HCT116 (cell line): ENCODE results near the gene PDE4D. TPM values are rescaled to one million over a fixed set of nuclear protein-coding genes. Genes with fewer than 3 reads are reported as not detected.

ENCODE experiments used
- ATAC-seq: fragments of 200-7000 bp; cut with Tn5 transposase; 2 replicates; pipeline ENCODE4 v1.9.1; 2020; ENCODE audit warnings: mild to moderate bottlenecking, moderate library complexity
- BruUV-seq: library from RNA; stranded (reverse); fragments of 400-500 nt; replicated peaks from 2 replicates; lab custom pipeline; 2021; lab: Mats Ljungman, UMichigan
- CTCF ChIA-PET: fragments of 300-600 bp; sonication (Branson Sonifier 250); formaldehyde crosslinking; loops from one replicate; lab custom pipeline; 2021; ENCODE audit warnings: antibody characterized with exemption; lab: Charles Lee
- POLR2A ChIA-PET: fragments of 300-600, 350-600 bp; sonication (Branson Sonifier 250); formaldehyde crosslinking; loops from one replicate; lab custom pipeline; 2021; ENCODE audit warnings: antibody characterized with exemption; lab: Charles Lee
- RAD21 ChIA-PET, 2 experiments: fragments of 300-600 bp; sonication (Branson Sonifier 250); formaldehyde crosslinking; loops; one replicate each; lab custom pipeline; 2023; ENCODE audit warnings: low total read pairs in 2 of 2; ENCODE audit not compliant: uncharacterized antibody in 2 of 2, unreplicated experiment in 2 of 2, low non-redundant PET in 1 of 2; lab: Charles Lee
- DNase-seq: peaks from one replicate; pipeline ENCODE4 v3.0.0-alpha.2; 2010; ENCODE audit warnings: low read depth, low spot score
- H2AFZ ChIP-seq: fragments of 200-600 bp; shearing (Covaris generic), sonication (generic); 2 replicates; pipeline ENCODE4 v1.6.1; 2017; ENCODE audit warnings: low read depth, mixed run types, mixed read lengths, antibody characterized with exemption, low read length; ENCODE audit not compliant: poor library complexity, severe bottlenecking
- H3K27ac ChIP-seq: 2 replicates; pipeline ENCODE4 v1.5.1; 2012; ENCODE audit warnings: low read depth, low read length
- H3K27me3 ChIP-seq: fragments of 200-600 bp; sonication (generic); 2 replicates; pipeline ENCODE4 v1.6.1; 2016; ENCODE audit warnings: mixed run types, low read length, mixed read lengths; ENCODE audit not compliant: insufficient read depth
- H3K36me3 ChIP-seq, 2 experiments: fragments of 200-500 bp in 1 of 2; fragments of 200-600 bp in 1 of 2; sonication (Bioruptor generic) in 1 of 2; sonication (generic) in 1 of 2; 2 replicates each; pipeline versions ENCODE4 v1.5.1 to v1.6.1; 2014 to 2016; ENCODE audit warnings: low read length in 2 of 2, inconsistent platforms in 1 of 2, mixed read lengths in 1 of 2, mixed run types in 1 of 2; ENCODE audit not compliant: insufficient read depth in 2 of 2, control insufficient read depth in 1 of 2
- H3K4me1 ChIP-seq, 2 experiments: fragments of 200-600 bp in 1 of 2; sonication (generic) in 1 of 2; 2 replicates each; pipeline versions ENCODE4 v1.5.1 to v1.6.1; 2012 to 2017; ENCODE audit warnings: low read length in 2 of 2, inconsistent platforms in 1 of 2, mild to moderate bottlenecking in 1 of 2, mixed read lengths in 1 of 2, mixed run types in 1 of 2, moderate library complexity in 1 of 2; ENCODE audit not compliant: insufficient read depth in 2 of 2, control insufficient read depth in 1 of 2
- H3K4me2 ChIP-seq: fragments of 200-600 bp; sonication (generic); 2 replicates; pipeline ENCODE4 v1.6.1; 2017; ENCODE audit warnings: mixed run types, low read length, mixed read lengths
- H3K4me3 ChIP-seq, 2 experiments: fragments of 200-600 bp in 1 of 2; sonication (generic) in 1 of 2; replicated peaks in 1 of 2; 2 replicates each; pipeline ENCODE4 v1.5.1; 2011 to 2016; ENCODE audit warnings: low read length in 2 of 2, control low read depth in 1 of 2, low read depth in 1 of 2, mild to moderate bottlenecking in 1 of 2, mixed read lengths in 1 of 2, mixed run types in 1 of 2
- H3K79me2 ChIP-seq: fragments of 200-600 bp; sonication (generic); 2 replicates; pipeline ENCODE4 v1.6.1; 2017; ENCODE audit warnings: mild to moderate bottlenecking, mixed run types, low read length, moderate library complexity, mixed read lengths; ENCODE audit not compliant: insufficient read depth
- H3K9ac ChIP-seq: fragments of 200-600 bp; sonication (generic); 2 replicates; pipeline ENCODE4 v1.6.1; 2016; ENCODE audit warnings: low read length, mixed read lengths
- H3K9me2 ChIP-seq: fragments of 200-600 bp; sonication (generic), shearing (Covaris generic); 2 replicates; pipeline ENCODE4 v1.6.1; 2017; ENCODE audit warnings: mixed run types, mild to moderate bottlenecking, moderate library complexity; ENCODE audit not compliant: insufficient read depth
- H3K9me3 ChIP-seq, 2 experiments: fragments of 200-500 bp in 1 of 2; fragments of 200-600 bp in 1 of 2; sonication (Bioruptor generic) in 1 of 2; sonication (generic) in 1 of 2; 2 replicates each; pipeline ENCODE4 v1.6.1; 2014 to 2017; ENCODE audit warnings: low read length in 2 of 2, mixed read lengths in 2 of 2, inconsistent platforms in 1 of 2, low read depth in 1 of 2, mild to moderate bottlenecking in 1 of 2, mixed run types in 1 of 2, moderate library complexity in 1 of 2; ENCODE audit not compliant: control insufficient read depth in 1 of 2, insufficient read depth in 1 of 2
- H4K20me1 ChIP-seq: fragments of 200-600 bp; sonication (generic), shearing (Covaris generic); 2 replicates; pipeline ENCODE4 v1.6.1; 2017; ENCODE audit warnings: mixed run types, mild to moderate bottlenecking, moderate library complexity; ENCODE audit not compliant: insufficient read depth
- CBX3 ChIP-seq: IDR thresholded peaks from 2 replicates; pipeline ENCODE4 v1.6.1; 2012; ENCODE audit warnings: low read depth
- EZH2 ChIP-seq: fragments of 200-600 bp; sonication (generic); IDR thresholded peaks from 2 replicates; pipeline ENCODE4 v1.6.1; 2017; ENCODE audit warnings: antibody characterized with exemption, mixed run types
- JUND ChIP-seq: IDR thresholded peaks from 2 replicates; pipeline ENCODE4 v1.6.1; 2012
- RAD21 ChIP-seq: IDR thresholded peaks from 2 replicates; pipeline ENCODE4 v1.6.1; 2012; ENCODE audit warnings: low read depth, mild to moderate bottlenecking
- SIN3A ChIP-seq: IDR thresholded peaks from 2 replicates; pipeline ENCODE4 v1.6.1; 2012; ENCODE audit warnings: low read depth
- SRF ChIP-seq: IDR thresholded peaks from 2 replicates; pipeline ENCODE4 v1.6.1; 2012; ENCODE audit warnings: low read depth
- TCF7L2 ChIP-seq: IDR thresholded peaks from 2 replicates; pipeline ENCODE4 v1.7.0; 2011; ENCODE audit warnings: borderline replicate concordance, inconsistent platforms; ENCODE audit not compliant: insufficient read depth, insufficient read length; ENCODE audit errors: extremely low read depth
- YY1 ChIP-seq: IDR thresholded peaks from 2 replicates; pipeline ENCODE4 v1.6.1; 2011; ENCODE audit warnings: low read length, low read depth, moderate library complexity, mild to moderate bottlenecking; ENCODE audit not compliant: insufficient replicate concordance; ENCODE audit errors: extremely low read depth
- ZBTB33 ChIP-seq: IDR thresholded peaks from 2 replicates; pipeline ENCODE4 v1.6.1; 2011; ENCODE audit warnings: mild to moderate bottlenecking, low read length, moderate library complexity; ENCODE audit not compliant: insufficient replicate concordance; ENCODE audit errors: extremely low read depth
- intact Hi-C: fragments of 100-400 bp; cut with micrococcal nuclease; formaldehyde crosslinking; loops from 2 replicates; pipeline ENCODE4 v1.10.0; 2022
- total RNA-seq: library from RNA; stranded (reverse); gene quantifications from one replicate; pipeline ENCODE4 v1.2.1, GENCODE V29; 2021; ENCODE audit not compliant: unreplicated experiment

Gene PDE4D
- total RNA-seq, 1 experiment from 2014 or later, result 1.1 TPM

- TF ChIP-seq ZBTB33 (no peak), RAD21 (peak; percentile 57), SRF (no peak), SIN3A (no peak), TCF7L2 (no peak), CBX3 (no peak), JUND (no peak)
These were observed 220.0 kb downstream of the PDE4D start (continued) for GRCh38 chr5:59673438-59674058.

GRCh38 chr5:59666440-59667068 is 227.0 kb downstream of the PDE4D start:
- DNase-seq (no peak), ATAC-seq (no peak)
- no peaks in the 10 kb centered on the region for H3K27me3 ChIP-seq
- H3K36me3 ChIP-seq, result no peaks in the 10 kb centered on the region
- no peaks in the 10 kb centered on the region for H3K4me1 ChIP-seq
- no peaks in the 10 kb centered on the region for H4K20me1 ChIP-seq
- H3K27ac ChIP-seq, result no peak overlapping the region
- intact Hi-C loops, result no loop called here
- no peaks in the 10 kb centered on the region for H3K9me2 ChIP-seq
- CTCF ChIA-PET, result interaction anchor here (1.2 kb wide), 1 partner anchor 161 kb away, joined by 11 read pairs; no protein-coding TSS in a partner anchor
- H3K4me3 ChIP-seq, result no peak overlapping the region
- no peak overlapping the region for H3K4me2 ChIP-seq
- POLR2A ChIA-PET, result no interaction called here
- BruUV-seq, result no TSS peak
- no peaks in the 10 kb centered on the region for H3K79me2 ChIP-seq
- H3K9ac ChIP-seq, result no peak overlapping the region
- TF ChIP-seq EZH2 (no peak), YY1 (no peak)
- RAD21 ChIA-PET, result no interaction called here
- no peak overlapping the region for H2AFZ ChIP-seq
- no peaks in the 10 kb centered on the region for H3K9me3 ChIP-seq
